Measurements from ENCODE around the gene DMXL1. TPM values are rescaled to one million over a fixed set of nuclear protein-coding genes. Genes with fewer than 3 reads are reported as not detected.

Gene DMXL1
- total RNA-seq: 47.8 TPM in 2 replicates

GRCh38 chr5:119070828-119071560, at the start of gene DMXL1:
DMXL1 (plus strand) TSS chr5:119071087; CDS start chr5:119071570, 483 bp downstream.

Other genes starting within 250 kb of the DMXL1 start
- gene DTWD2, start 82.5 kb upstream of the DMXL1 start, total RNA-seq: 4.5 and 5.2 TPM in 2 replicates

Measured in aortic smooth muscle cell (primary cell).